GM18508 (cell line): Measurements from ENCODE around the gene CMTM2.
"Not testable (repeated sequence)": the region's sequence is repeated elsewhere in the genome, so short reads cannot be mapped to it uniquely, and the experiment has no call there.

Experiments used
- ATAC-seq: cut with Tn5 transposase; IDR thresholded peaks from one replicate; pipeline ENCODE4 v1.9.1; 2021; ENCODE audit warnings: moderate number of reproducible peaks; ENCODE audit not compliant: insufficient read depth, unreplicated experiment

The CMTM2 gene

DNA sequence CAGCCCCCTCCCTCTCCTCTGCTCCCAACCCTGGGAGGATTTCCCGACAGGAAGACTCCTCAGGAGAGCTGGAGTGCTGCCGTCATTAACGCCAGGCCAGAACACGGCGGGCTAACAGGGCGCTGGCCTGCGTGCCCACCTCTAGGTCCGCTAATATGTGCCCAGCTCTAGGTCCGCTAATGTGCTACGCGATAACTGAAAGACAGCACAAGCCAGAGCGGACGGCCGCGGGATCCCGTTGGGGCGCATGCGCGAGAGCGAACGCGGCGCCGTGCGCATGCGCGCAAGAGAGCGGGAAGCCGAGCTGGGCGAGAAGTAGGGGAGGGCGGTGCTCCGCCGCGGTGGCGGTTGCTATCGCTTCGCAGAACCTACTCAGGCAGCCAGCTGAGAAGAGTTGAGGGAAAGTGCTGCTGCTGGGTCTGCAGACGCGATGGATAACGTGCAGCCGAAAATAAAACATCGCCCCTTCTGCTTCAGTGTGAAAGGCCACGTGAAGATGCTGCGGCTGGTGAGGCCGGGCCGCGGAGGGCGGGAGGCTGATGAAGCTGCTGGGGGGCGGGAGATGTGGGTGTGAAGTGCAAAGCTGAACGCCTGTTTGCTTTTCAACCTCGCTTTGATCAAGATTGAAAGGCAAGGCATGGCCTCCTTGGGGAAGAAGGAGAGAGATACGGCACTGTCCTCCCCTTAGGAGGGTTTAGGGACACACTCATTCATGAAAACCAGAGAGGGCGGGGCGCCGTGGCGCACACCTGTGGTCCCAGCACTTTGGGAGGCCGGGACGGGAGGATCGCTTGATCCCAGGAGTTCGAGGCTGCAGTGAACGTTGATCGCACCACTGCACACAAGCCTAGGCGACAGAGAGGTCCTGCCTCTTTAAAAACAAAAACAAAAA is 26.7 kb upstream of the CMTM2 start, which contains the start of gene CKLF:
CKLF (plus strand) TSS at position 291 of the 892 bp plus-strand sequence; CDS start at position 431, 140 bp downstream.
- no peak for ATAC-seq

DNA sequence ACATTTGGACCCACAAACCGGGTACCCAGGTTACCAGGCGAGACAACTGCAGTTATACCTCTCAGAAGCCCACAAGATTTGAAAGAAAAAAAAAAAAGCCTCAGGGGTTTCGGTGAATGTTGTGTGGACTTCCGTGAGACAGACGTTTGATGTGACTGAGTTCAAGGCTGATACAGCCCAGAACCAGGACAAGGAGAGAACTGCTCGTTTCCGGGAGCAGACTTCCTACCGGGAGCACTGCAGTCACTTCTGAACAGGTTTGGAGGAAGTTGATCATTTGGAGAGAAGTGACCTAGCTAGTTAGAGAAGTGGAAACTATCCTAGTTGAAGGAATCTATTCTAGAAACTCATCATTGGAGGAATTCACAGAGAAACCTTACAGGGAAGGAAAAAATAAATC is 26.0 kb upstream of the CMTM2 start:
- ATAC-seq, result no peak

DNA sequence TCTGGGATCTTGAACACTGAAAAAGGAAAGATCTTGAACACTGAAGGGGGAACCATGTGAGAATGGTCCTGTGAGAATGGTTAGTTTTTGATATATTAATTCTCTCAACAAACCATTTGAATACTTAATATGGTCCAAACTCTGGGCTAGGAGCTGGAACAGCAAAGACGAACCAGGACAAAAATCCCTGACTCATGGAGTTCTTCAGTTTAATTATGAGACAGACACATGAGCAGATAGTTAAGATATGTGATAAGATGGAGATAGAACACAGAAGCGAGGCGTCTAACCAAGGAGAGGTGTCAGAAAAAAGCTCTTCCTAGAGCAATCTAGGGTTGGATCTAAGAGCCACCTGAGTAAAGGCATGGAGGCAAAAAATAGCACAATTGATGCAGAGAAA is 25.2 kb upstream of the CMTM2 start:
- no peak for ATAC-seq

- ATAC-seq, result no peak
Observed at GRCh38 chr16:66554495-66554894, 24.8 kb upstream of the CMTM2 start.

DNA sequence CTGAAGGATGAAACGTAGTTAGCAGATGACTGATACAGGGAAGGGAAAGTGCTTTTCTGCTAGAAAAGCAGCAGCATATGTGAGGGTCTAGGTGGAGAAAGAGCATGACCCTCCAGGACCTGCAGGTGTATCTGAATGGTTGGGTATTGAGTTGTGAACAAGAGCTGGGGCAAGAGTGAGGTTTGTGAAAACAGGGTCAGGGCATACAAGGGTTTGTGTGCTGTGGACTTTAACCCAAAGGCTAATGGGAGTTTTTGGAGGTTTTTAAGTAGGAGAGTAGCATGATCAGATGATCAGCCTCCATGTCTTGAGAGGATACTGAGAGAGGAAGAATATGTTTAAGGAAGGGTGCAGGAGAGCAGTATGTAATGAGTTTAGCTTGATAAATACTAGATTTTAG is 19.2 kb upstream of the CMTM2 start:
- no peak for ATAC-seq

DNA sequence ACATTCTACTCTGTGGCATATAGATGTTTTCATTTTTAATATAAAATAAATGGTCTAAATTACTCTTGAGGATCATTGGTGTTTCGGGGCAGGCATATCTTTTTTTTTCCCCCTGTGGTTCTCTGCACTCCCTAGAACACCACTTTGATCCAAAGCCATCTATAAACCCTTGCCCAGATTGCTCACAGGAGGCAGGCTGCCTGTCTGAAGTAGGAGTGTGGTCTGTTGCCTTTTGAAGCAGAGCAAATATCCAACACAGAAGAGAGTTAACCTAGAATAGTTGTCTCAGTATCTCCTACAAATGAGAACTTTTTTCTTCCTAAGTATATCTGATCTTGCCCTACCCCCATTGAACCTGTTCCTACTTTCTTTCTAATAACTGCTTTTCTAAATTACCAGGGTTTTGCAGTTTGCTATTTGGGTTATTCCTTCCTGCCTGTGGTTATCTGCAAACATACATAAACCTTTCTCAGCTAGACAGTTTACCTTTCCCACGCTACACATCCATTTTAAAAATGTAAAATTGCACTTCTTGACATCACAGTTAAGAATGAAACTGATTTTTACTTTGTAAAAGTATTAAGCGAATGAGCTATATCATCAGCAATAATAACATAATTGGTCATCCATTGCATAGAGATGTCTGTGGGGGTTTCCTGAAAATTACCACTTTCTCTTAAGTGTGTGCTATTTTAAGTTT is 17.7 kb upstream of the CMTM2 start:
- no peak for ATAC-seq

DNA sequence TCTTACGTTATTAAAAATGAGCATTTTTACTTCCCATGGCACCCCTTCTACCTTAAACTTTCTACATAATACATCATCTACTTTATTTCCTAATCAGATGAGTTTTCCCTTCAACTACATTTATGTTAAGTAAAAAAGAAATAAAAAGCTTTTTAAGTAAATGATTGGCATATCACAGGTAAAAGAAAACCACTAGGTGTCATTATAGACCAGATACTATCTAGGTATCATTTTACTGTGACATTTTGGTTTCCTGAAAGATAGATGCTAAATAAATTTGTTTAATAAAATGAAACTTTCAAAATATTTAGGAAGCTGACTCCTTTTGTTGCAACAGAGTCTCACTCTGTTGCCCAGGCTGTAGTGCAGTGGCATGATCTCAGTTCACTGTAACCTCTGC is 16.9 kb upstream of the CMTM2 start:
- no peak for ATAC-seq

- ATAC-seq, result no peak
Observed at GRCh38 chr16:66562986-66563385, 16.3 kb upstream of the CMTM2 start.

- ATAC-seq, result no peak
Observed at GRCh38 chr16:66563574-66564334, 15.5 kb upstream of the CMTM2 start.

- ATAC-seq, result no peak
Observed at GRCh38 chr16:66566051-66566901, 13.0 kb upstream of the CMTM2 start, which contains the start of gene CMTM1. CMTM1 (plus strand) TSS chr16:66566439; CDS start chr16:66566514, 75 bp downstream.

GRCh38 chr16:66567270-66567669 is 12.0 kb upstream of the CMTM2 start:
- not testable (repeated sequence) for ATAC-seq

DNA sequence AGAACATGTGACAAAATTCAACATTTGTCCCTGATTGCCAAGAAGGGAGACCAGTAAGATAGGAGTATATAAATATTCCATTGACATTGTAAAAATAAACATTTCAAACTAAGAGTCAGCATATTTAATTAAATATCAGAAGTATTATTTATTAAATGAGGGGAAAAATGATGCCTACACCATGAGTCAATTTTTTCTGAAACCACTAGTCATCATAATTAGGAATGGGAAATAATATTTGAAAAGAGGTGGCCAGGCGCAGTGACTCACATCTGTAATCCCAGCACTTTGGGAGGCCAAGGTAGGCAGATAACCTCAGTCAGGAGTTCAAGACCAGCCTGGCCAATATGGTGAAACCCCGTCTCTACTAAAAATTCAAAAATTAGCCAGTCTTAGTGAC is 10.9 kb upstream of the CMTM2 start:
- ATAC-seq, result no peak

DNA sequence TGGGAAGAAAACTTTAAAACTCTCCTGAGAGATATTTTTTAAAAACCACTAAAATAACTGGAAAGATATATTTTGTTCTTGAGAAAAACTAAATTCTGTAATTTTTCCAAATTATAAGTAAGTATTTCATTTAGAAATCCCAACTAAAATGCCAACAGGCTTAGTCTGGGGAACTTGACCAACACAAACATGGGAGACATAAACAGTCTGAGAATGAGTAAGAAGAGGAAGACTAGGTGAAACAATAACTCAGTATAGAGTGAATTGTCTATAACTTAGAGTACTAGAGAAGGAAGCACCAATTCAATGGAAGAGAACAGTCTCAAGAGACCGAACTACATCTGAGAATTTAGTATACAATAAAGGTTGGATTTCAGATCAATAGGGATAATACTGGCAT is 10.1 kb upstream of the CMTM2 start:
- no peak for ATAC-seq

GRCh38 chr16:66569827-66570405 is 9.3 kb upstream of the CMTM2 start:
- ATAC-seq, result no peak

DNA sequence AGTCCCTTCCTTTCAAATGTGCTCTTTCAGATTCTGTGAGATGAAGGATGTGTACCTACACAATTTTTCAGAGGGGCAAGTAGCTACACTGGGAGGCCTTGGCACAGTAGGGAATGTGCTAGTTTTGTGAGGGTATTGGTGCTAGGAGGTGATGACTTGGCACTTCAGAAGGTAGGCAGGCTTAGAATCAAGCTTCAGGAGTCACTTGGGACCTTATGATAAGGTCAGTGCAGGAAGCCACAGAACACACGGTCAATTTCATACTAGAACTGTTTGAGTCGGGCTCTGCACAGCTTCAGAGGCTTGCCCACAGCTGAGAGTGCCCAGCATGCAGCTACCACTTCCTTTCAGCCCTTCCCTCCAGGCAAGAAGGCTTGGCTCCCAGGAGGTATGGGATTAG is 6.9 kb upstream of the CMTM2 start:
- no peak for ATAC-seq

DNA sequence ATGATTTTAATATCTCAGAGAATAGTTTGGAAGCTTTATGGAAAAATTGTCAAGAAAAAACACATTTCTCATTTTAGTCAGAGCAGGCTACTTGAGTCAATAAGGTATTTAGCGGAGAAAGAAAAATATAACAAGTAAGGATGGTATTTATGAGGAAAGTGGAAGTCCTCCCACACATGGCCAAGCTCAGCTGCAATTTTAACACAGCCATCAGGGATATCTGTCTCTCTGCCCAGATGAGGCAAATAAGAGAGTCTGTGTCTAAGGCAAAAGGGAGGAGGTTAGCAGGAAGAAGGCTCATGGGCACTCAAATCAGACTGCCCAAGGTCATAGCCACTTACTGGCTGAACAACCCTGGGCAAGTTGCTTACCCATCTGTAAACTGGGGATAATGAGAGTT is 5.2 kb upstream of the CMTM2 start:
- no peak for ATAC-seq

GRCh38 chr16:66574531-66574930 is 4.7 kb upstream of the CMTM2 start:
- no peak for ATAC-seq

- ATAC-seq, result no peak
Observed at GRCh38 chr16:66575060-66575459, 4.2 kb upstream of the CMTM2 start.

- no peak for ATAC-seq
Observed at GRCh38 chr16:66576296-66576695, 3.0 kb upstream of the CMTM2 start.
